Fibroblast of skin of right biceps (primary cell): ENCODE measurements around the gene RPS21.
A peak's percentile ranks its signal among the peaks of the same experiment; 100 is the strongest.
"Not testable (repeated sequence)": the region's sequence is repeated elsewhere in the genome, so short reads cannot be mapped to it uniquely, and the experiment has no call there.

Experiments
- DNase-seq: peaks from one replicate; pipeline ENCODE4 v3.0.0-alpha.2; 2013

RPS21 gene

GRCh38 chr20:62366370-62367135, 20.4 kb upstream of the RPS21 start:
- no peak for DNase-seq

- DNase-seq = no peak
Observed at GRCh38 chr20:62367136-62367632, 19.7 kb upstream of the RPS21 start, which contains the start of gene LAMA5. Gene LAMA5, minus strand, starts transcription at chr20:62367312. Its CDS starts 67 bp downstream, at chr20:62367245.

GRCh38 chr20:62367633-62368391, 19.1 kb upstream of the RPS21 start:
- DNase-seq = no peak

- DNase-seq = no peak
Observed at GRCh38 chr20:62368392-62368975, 18.4 kb upstream of the RPS21 start.

GRCh38 chr20:62368976-62369814, 17.7 kb upstream of the RPS21 start:
- DNase-seq = peak; percentile 42

- DNase-seq = no peak
Observed at GRCh38 chr20:62369815-62370114, 17.1 kb upstream of the RPS21 start.

- peak; percentile 88 for DNase-seq
Observed at GRCh38 chr20:62370115-62370806, 16.6 kb upstream of the RPS21 start.

GRCh38 chr20:62370807-62371587, 15.9 kb upstream of the RPS21 start:
- no peak for DNase-seq

GRCh38 chr20:62371588-62372041, 15.3 kb upstream of the RPS21 start:
- no peak for DNase-seq

- no peak for DNase-seq
Observed at GRCh38 chr20:62372042-62372993, 14.6 kb upstream of the RPS21 start.

- not testable (repeated sequence) for DNase-seq
Observed at GRCh38 chr20:62373631-62374179, 13.2 kb upstream of the RPS21 start.

- no peak for DNase-seq
Observed at GRCh38 chr20:62374331-62375152, 12.4 kb upstream of the RPS21 start.

GRCh38 chr20:62376112-62377063, 10.5 kb upstream of the RPS21 start:
- DNase-seq = peak; percentile 46

GRCh38 chr20:62377064-62377461, 9.8 kb upstream of the RPS21 start:
- DNase-seq = no peak

- no peak for DNase-seq
Observed at GRCh38 chr20:62377615-62378178, 9.2 kb upstream of the RPS21 start.

GRCh38 chr20:62378215-62378614, 8.7 kb upstream of the RPS21 start:
- DNase-seq = no peak

- DNase-seq = peak; percentile 74
Observed at GRCh38 chr20:62381202-62381797, 5.6 kb upstream of the RPS21 start.
